ENCODE data around the gene PRKAG3.

- TF ChIP-seq POLR2A (IDR thresholded peaks at IDR 0.05) (no peak), CTCF (IDR thresholded peaks at IDR 0.05) (no peak)
Observed at GRCh38 chr2:218816561-218817011, 15.0 kb downstream of the PRKAG3 start.

Measured in esophagus squamous epithelium (tissue), 4 donors.